Activated T-cell treated with anti-CD3 and anti-CD28 coated beads, Interleukin-2, amount 50 U/mL, for 4 hours (primary cell): ENCODE measurements around the gene EPHX1. TPM values are rescaled to one million over a fixed set of nuclear protein-coding genes. Genes with fewer than 3 reads are reported as not detected.

Source experiments
- ATAC-seq, 2 donors: fragments of 200-7000 bp; cut with Tn5 transposase; one replicate each; pipeline ENCODE4 v1.10.0; 2021
- DNase-seq: peaks from one replicate; pipeline ENCODE4 v3.0.0-alpha.2; 2020
- H3K27me3 Mint-ChIP-seq: one replicate; pipeline ENCODE4 v1.8.0; 2021; ENCODE audit warnings: low read depth, mixed read lengths
- H3K36me3 Mint-ChIP-seq: one replicate; pipeline ENCODE4 v1.8.0; 2022; ENCODE audit warnings: mixed read lengths; ENCODE audit not compliant: insufficient read depth
- H3K4me1 Mint-ChIP-seq: one replicate; pipeline ENCODE4 v1.8.0; 2021; ENCODE audit warnings: low read depth, mixed read lengths
- H3K4me3 Mint-ChIP-seq: one replicate; pipeline ENCODE4 v1.8.0; 2021; ENCODE audit warnings: mild to moderate bottlenecking, moderate library complexity, mixed read lengths
- H3K9me3 Mint-ChIP-seq: one replicate; pipeline ENCODE4 v1.8.0; 2021; ENCODE audit warnings: mixed read lengths
- total RNA-seq, 3 donors: library from RNA; stranded (reverse); gene quantifications; one replicate each; pipeline ENCODE4 v1.2.1, GENCODE V29; 2021

Gene EPHX1
- total RNA-seq, 3 donors from 2014 or later: 1.8 to 2.2 (median 1.9) TPM

DNA sequence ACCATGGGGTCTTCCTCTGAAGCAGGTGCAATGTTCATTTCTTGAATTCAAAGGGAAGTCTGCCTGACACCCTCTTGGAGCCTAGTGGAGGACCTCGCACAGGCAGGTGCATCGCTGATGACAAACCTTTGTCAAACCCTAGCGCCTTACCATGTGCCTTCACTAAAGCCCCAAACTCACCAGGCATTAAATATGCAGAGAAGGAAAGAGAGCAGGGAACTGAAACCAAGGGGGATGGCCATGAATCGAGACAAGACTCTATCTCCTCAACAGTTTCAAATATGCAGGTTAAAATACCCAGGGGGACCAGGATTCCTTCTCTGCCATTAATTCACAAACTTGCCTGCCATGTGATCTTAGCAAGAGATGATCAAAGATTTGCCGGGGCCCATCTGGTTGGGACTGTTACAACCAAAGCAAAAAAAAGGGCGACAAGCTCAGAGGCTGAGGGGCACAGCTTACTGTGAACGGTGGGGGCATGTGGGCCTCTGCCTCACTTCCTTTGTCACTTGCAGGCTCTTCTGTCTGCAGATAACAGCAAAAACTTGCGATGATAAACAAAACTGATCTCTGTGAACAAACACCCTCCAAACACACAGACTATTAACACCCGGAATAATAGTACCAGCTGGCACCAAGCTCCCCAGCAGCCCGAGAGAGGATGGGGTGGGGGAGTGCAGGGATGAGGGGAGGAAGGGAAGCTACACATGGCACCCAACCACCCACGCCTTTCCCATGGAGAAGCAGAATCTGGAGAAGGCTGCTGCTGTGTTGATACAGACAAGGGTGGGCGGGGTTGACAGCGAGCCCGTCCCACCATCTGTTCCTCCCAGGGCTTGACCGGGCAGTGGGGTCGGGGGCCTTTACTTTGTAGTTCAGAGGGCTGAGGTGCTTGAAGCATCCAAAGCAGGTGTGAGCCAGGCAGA, 38.4 kb downstream of the EPHX1 start:
- Mint-ChIP-seq H3K9me3 (no peaks in the 10 kb centered on the region), H3K36me3 (peaks cover 16% of the 10 kb centered on the region), H3K4me1 (peaks cover 51% of the 10 kb centered on the region), H3K4me3 (peak overlapping the region; percentile 9), H3K27me3 (no peaks in the 10 kb centered on the region)
- no peak for DNase-seq
- ATAC-seq: peak; percentile 38 to 46

DNA sequence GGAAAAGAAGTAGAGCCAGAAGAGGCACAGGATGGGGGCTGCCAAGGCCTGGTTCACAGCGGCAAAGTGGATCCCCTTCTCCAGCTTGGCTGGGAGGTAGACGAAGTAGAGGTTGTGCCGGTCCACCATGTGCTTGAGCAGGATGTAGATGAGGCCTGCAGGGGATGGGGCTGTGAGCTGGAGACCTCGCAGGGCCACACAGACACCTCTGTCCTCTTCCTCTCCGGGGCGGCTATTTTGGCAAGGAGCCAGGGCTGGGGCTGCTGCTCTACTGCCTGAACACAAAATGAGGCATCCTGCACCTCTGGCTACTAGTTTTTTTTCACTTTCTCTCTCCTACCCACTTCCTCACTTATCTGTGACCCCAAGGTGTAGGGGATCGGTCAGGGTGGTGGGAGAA, 40.0 kb downstream of the EPHX1 start:
- DNase-seq: peak; percentile 23
- H3K4me1 Mint-ChIP-seq: peaks cover 56% of the 10 kb centered on the region
- peaks cover 25% of the 10 kb centered on the region for H3K36me3 Mint-ChIP-seq
- H3K27me3 Mint-ChIP-seq: no peaks in the 10 kb centered on the region
- H3K4me3 Mint-ChIP-seq: no peak overlapping the region
- no peak for ATAC-seq
- H3K9me3 Mint-ChIP-seq: no peaks in the 10 kb centered on the region

DNA sequence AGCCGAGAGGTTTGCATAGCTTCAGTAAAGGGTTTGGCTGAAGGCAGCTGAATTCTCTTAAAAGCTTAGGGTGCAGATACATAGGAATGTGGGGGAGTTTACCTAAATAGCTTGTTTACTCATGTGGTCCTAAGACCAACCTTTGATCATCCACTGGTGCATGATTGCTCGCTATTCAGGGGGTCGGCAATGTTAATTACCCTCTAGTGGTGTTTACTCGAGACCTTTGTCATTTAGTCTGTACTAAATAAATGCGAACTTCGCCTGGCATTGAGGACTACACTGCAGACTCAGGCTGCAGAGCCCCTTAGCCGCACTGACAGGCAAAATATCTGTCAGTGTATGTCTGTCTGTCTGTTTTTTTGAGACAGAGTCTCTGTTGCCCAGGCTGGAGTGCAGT, 40.4 kb downstream of the EPHX1 start:
- H3K4me3 Mint-ChIP-seq: no peak overlapping the region
- peaks cover 25% of the 10 kb centered on the region for H3K36me3 Mint-ChIP-seq

DNA sequence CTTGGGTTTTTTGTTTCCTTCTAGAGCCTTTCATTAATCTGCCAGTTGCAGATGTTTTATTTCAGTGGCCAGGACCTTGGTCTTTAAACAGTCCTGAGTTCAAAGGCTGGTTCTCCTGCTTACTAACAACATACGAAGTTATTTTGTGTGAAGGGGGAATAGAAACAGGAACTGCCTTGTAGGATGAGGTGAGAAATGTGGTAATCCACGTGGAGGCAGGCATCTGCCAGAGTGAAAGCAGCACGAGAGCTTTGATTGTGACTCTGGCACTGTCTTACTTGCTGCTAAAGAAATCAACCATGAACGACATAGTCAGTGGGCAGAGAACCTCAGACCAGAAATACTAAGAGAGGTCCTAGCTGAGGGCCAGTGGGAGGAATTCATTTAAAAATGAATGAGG, 41.9 kb downstream of the EPHX1 start:
- peak; percentile 62 to 64 for ATAC-seq
- Mint-ChIP-seq H3K4me1 (peaks cover 59% of the 10 kb centered on the region), H3K9me3 (no peaks in the 10 kb centered on the region), H3K4me3 (no peak overlapping the region), H3K27me3 (no peaks in the 10 kb centered on the region), H3K36me3 (peaks cover 27% of the 10 kb centered on the region)
- DNase-seq: no peak

More for the DNA sequence above, 40.4 kb downstream of the EPHX1 start:
- DNase-seq (no peak), ATAC-seq (no peak)
- H3K9me3 Mint-ChIP-seq: no peaks in the 10 kb centered on the region
- H3K27me3 Mint-ChIP-seq: no peaks in the 10 kb centered on the region
- peaks cover 56% of the 10 kb centered on the region for H3K4me1 Mint-ChIP-seq

DNA sequence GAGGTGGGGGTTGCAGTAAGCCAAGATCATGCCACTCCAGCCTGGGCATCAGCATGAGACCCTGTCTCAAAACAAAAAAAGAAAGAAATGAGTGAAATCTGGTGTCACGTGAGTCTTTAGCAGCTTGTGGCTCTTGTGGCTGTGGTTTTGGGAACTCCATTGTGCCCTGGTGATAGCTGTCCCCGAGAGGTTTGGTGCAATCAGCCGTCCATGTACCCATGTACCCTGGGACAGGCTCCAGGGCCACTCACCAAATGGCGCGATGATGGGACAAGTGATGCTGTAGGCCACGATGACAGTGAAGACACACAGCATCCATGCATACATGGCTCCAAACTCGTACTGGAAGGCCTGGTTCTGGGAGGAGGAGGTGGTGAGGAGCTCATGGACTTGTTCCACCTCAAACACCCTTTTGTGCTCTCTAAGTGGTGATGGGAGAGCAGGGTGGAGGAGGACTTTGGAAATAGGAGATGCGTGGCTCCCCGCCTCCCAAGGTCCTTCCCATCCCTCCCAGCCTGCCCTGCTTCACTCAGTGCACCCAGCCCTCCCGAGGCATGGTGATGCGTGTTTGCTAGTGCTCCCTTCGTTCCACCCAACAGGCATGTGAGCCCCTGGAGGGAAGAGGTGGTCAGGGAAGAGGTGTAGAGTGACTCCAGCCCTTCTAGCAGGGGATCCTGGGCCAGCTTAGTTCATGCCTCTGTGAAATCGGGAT, 42.6 kb downstream of the EPHX1 start:
- DNase-seq (no peak), ATAC-seq (no peak)
- Mint-ChIP-seq H3K4me3 (no peak overlapping the region), H3K27me3 (no peaks in the 10 kb centered on the region), H3K4me1 (peaks cover 59% of the 10 kb centered on the region), H3K36me3 (peaks cover 29% of the 10 kb centered on the region), H3K9me3 (no peaks in the 10 kb centered on the region)

DNA sequence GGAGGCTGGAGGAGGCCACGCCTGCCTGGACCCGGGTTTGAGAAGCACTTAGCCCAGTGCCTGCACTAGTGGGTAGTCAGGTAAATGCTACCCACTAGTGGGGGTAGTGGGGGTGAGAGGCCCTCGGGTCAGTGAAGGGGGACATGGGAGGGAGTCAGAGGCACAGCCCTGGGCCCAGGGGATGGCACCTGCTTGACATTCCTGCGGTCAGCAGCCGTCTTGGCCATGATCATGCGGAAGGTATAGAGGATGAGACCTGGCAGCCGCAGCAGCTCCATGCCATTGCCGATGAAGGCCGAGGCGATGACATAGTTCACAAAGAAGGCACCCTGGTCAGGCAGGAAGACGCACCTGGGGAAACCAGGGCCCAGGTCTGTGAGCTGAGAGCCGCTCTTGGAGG, 43.5 kb downstream of the EPHX1 start:
- peaks cover 52% of the 10 kb centered on the region for H3K4me1 Mint-ChIP-seq
- ATAC-seq: no peak
- no peaks in the 10 kb centered on the region for H3K27me3 Mint-ChIP-seq
- H3K36me3 Mint-ChIP-seq: peaks cover 30% of the 10 kb centered on the region
- no peaks in the 10 kb centered on the region for H3K9me3 Mint-ChIP-seq
- no peak for DNase-seq
- H3K4me3 Mint-ChIP-seq: no peak overlapping the region

DNA sequence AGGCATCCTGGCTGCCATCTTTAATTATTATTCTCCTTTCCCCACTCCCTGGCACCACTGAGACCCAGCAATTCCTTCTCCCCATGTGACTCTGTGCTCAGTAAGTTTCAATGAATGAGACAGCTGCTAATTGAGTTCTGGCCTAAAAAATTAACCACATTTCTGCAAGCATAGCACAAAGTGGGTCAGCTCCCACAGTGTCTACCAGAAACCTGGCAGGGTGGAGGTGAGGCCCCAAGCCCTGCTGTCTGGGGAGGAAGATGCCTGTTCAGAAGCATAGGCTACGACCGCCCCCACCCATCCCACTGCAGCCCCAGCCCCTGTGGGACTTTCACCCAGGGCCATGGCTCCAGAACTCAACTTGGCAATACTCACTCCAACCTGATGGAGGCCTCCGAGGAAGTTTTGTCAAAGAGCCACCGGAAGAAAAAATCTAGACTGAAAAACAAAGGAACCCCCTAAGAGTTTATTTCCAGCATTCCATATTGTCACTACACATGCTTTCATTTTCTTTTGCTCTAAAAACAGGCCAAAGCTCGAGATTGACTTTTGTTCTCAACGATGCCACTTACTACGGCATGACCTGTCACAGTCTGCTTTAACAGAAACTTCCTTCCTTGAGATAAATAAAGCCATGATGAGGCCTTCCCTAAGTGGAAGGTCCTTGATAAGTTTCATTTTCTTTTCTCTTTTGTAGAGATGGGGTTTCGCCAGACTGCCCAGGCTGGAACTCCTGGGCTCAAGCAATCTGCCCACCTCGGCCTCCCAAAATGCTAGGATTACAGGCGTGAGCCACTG, 45.8 kb downstream of the EPHX1 start:
- H3K27me3 Mint-ChIP-seq: no peaks in the 10 kb centered on the region
- H3K4me3 Mint-ChIP-seq: no peak overlapping the region
- H3K4me1 Mint-ChIP-seq: peaks cover 32% of the 10 kb centered on the region
- DNase-seq (no peak), ATAC-seq (no peak)
- no peaks in the 10 kb centered on the region for H3K9me3 Mint-ChIP-seq
- peaks cover 32% of the 10 kb centered on the region for H3K36me3 Mint-ChIP-seq

DNA sequence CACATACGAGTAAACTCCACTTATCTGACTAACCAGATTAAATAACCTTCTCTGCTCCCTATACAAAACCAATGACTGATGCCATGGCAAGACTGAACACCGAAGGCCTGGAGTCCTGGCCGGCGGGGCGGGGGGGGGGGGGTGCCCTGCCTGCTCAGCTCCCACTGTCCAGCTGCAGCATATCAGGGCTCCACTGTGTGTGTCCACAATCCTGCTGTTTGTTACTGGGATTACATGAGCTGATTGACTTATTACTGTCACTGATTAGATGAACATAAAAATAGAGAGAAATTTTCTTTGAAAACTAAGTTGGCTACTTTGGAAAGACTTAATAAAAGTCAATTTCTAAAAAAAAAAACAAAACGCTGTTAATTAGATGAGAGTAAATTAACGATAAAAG, 47.3 kb downstream of the EPHX1 start:
- no peak overlapping the region for H3K4me3 Mint-ChIP-seq
- H3K27me3 Mint-ChIP-seq: no peaks in the 10 kb centered on the region
- ATAC-seq: no peak
- no peaks in the 10 kb centered on the region for H3K9me3 Mint-ChIP-seq
- H3K36me3 Mint-ChIP-seq: peaks cover 34% of the 10 kb centered on the region
- H3K4me1 Mint-ChIP-seq: peaks cover 22% of the 10 kb centered on the region
- DNase-seq: no peak

DNA sequence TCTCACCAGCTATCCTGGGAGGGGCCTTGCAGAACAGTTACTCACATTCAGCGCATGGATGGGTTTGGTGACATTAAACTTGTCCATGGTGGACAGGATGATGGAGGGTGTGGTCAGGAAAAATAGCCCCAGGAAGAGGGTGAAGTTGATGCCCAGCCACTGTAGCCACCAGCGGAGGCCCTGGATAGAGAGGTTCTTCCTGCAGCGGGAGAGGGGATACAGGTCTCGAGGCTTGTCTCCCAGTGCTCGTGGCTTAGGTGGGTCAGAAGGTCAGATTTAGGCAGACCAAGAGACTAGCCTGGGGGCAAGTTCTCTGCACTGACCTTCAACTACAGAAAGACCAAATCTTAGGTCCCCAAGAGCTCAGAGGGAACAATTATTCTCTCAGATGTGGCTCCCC, 49.2 kb downstream of the EPHX1 start:
- H3K36me3 Mint-ChIP-seq: peaks cover 33% of the 10 kb centered on the region
- DNase-seq (no peak), ATAC-seq (no peak)
- H3K4me3 Mint-ChIP-seq: no peak overlapping the region
- no peaks in the 10 kb centered on the region for H3K27me3 Mint-ChIP-seq
- H3K4me1 Mint-ChIP-seq: peaks cover 15% of the 10 kb centered on the region
- H3K9me3 Mint-ChIP-seq: no peaks in the 10 kb centered on the region

DNA sequence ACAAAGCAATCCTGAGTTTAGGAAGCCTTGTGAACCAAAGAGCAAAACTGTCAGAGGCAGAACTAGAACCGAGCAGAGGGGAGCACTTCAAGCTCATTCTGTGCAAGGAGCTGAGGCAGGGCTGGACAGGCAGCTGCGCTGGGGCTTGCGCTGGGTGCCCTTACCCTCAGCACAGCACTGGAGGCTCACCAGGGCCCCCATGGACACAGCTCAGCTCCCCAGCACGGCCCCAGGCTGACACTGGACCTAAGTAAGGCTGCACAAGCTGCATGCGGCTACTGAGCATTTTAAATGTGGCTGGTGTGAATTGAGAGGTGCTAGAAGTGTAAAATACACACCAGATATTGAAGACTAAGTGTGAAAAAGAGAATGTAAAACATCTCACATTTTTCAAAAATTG, 50.2 kb downstream of the EPHX1 start:
- H3K4me3 Mint-ChIP-seq: no peak overlapping the region
- ATAC-seq: no peak
- no peaks in the 10 kb centered on the region for H3K27me3 Mint-ChIP-seq
- peaks cover 29% of the 10 kb centered on the region for H3K36me3 Mint-ChIP-seq
- DNase-seq: no peak
- no peaks in the 10 kb centered on the region for H3K9me3 Mint-ChIP-seq
- peaks cover 12% of the 10 kb centered on the region for H3K4me1 Mint-ChIP-seq

DNA sequence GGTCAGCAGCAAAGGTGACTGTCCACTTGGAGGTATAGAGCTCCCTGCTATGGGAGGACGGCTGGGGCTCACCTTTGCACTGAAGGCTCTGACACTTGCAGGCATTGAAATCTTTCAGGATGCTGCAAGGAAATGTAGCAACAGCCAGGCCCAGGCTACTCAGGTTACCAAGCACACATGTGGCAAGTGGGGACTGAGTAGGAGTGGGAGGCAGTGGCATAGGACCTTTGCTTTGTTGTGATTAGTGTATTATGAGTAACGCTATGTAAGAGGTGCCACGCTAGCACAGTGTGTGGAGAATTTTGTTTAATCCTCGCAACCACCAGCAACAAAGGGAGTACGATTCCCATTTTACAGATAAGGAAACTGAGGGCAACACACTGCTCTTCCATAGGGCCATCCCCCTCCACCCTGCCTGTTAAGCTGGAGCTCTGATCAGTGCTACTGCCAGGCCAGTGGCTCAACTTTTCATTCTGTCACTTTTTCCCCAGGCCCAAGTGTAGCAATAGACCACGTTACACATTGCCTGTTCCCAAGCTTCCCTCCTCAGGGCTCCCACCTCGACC, 51.0 kb downstream of the EPHX1 start:
- Mint-ChIP-seq H3K36me3 (peaks cover 31% of the 10 kb centered on the region), H3K4me3 (no peak overlapping the region), H3K27me3 (no peaks in the 10 kb centered on the region), H3K9me3 (no peaks in the 10 kb centered on the region), H3K4me1 (peaks cover 12% of the 10 kb centered on the region)
- no peak for DNase-seq
- ATAC-seq: no peak

DNA sequence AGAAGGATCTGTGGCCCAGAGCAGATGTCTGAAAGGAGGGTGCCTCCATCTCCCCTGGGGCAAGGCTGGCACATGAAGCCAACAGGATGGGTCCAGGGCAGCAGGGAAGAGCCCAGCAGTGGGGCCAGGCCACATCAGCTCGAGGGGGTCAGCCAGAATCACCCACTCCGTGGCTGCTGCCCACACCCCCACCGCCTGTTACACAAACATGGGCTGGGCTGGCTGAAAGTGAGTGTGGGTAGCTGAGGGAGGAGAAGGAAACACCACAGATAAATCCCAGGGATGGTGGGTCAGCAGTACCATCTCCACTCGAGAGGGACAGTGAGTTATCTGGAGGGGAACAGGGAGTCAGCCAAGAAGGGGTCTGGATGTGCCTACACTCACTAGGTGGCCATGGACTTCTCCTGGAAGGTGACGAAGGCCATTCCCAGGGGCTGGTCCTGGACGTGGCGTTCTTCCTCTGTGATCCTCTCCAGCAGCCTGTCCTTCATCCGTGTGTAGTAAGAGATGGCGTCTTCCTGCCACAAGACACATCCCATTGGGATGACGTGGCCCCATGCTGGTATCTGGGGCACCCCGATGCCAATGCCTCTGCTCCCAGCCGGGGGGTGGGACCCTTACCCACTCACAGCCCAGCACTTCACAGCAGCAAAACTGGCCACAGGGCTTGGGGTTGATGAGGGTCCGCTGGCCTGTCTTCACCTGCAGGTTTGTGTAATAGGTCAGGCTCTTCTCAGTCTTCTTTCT, 52.1 kb downstream of the EPHX1 start:
- peaks cover 35% of the 10 kb centered on the region for H3K36me3 Mint-ChIP-seq
- DNase-seq (no peak), ATAC-seq (no peak)
- peaks cover 23% of the 10 kb centered on the region for H3K4me1 Mint-ChIP-seq
- no peak overlapping the region for H3K4me3 Mint-ChIP-seq
- no peaks in the 10 kb centered on the region for H3K9me3 Mint-ChIP-seq
- no peaks in the 10 kb centered on the region for H3K27me3 Mint-ChIP-seq

DNA sequence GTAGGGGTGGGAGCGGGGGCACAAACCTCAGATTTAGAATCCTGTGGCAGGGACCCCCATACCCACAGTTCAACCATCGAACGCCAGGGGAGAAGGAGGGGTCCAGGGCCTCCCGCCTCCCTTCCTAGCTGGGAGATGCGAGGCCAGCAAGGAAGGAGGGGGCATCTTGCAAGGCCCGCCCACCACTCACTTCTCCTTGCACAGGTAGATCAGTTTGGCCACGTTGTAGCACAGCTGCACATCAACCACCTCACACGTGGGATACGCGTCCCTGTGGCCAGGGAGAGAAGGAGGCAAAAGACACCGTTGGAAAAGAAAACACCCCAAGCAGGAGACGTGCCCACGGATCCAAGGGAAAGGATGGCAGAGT, 52.6 kb downstream of the EPHX1 start:
- DNase-seq (no peak), ATAC-seq (no peak)
- Mint-ChIP-seq H3K4me1 (peaks cover 28% of the 10 kb centered on the region), H3K4me3 (no peak overlapping the region), H3K9me3 (no peaks in the 10 kb centered on the region), H3K36me3 (peaks cover 35% of the 10 kb centered on the region), H3K27me3 (no peaks in the 10 kb centered on the region)
